Suprapubic skin (tissue), 4 donors: ENCODE results near the gene YOD1. TPM values are rescaled to one million over a fixed set of nuclear protein-coding genes. Genes with fewer than 3 reads are reported as not detected.

Experiments used
- DNase-seq, 2 donors: peaks; one replicate each; pipeline ENCODE4 v3.0.0-alpha.2; 2019; ENCODE audit warnings: low spot score in 2 of 2
- H3K27ac ChIP-seq: fragments of 200-600 bp; sonication (generic); one replicate; pipeline ENCODE4 v1.5.1; 2019
- H3K27me3 ChIP-seq: fragments of 200-600 bp; sonication (generic); one replicate; pipeline ENCODE4 v1.5.1; 2019
- H3K36me3 ChIP-seq: fragments of 200-600 bp; sonication (generic); one replicate; pipeline ENCODE4 v1.5.1; 2019
- H3K4me1 ChIP-seq: fragments of 200-600 bp; sonication (generic); one replicate; pipeline ENCODE4 v1.5.1; 2019
- H3K4me3 ChIP-seq: fragments of 200-600 bp; sonication (generic); one replicate; pipeline ENCODE4 v1.5.1; 2019; ENCODE audit warnings: mild to moderate bottlenecking
- H3K9me3 ChIP-seq: fragments of 200-600 bp; sonication (generic); one replicate; pipeline ENCODE4 v1.5.1; 2019
- CTCF ChIP-seq, 2 donors: fragments of 200-600 bp in 1 of 2; fragments of 450-650 bp in 1 of 2; sonication (generic) in 1 of 2; IDR thresholded peaks; one replicate each; pipeline ENCODE4 v1.5.1; 2016 to 2019; ENCODE audit warnings: antibody characterized with exemption in 2 of 2, mild to moderate bottlenecking in 1 of 2, moderate library complexity in 1 of 2
- EP300 ChIP-seq: sonication (generic); formaldehyde crosslinking; IDR thresholded peaks from one replicate; pipeline ENCODE4 v1.6.1; 2017; ENCODE audit warnings: antibody characterized with exemption
- POLR2A ChIP-seq, 2 donors: fragments of 450-650 bp; IDR thresholded peaks; one replicate each; pipeline ENCODE4 v1.6.1; 2017; ENCODE audit warnings: antibody characterized with exemption in 2 of 2, mild to moderate bottlenecking in 2 of 2, moderate library complexity in 2 of 2
- POLR2AphosphoS5 ChIP-seq, 3 donors: sonication (generic); formaldehyde crosslinking; IDR thresholded peaks; one replicate each; pipeline ENCODE4 v1.6.1; 2017; ENCODE audit warnings: antibody characterized with exemption in 3 of 3
- WGBS: methylation state at CpG from one replicate; pipeline ENCODE4 v1.1.5; 2018; 5-methylcytosine and 5-hydroxymethylcytosine counted together
- total RNA-seq, 4 donors: library from RNA; depleted of rRNA; stranded (reverse); fragments of >200 nt; gene quantifications; one replicate each; pipeline ENCODE4 v1.1.0, GENCODE V29; 2016

The YOD1 gene
- total RNA-seq, 4 donors from 2014 or later = 20.4 to 63.6 (median 42.8) TPM

GRCh38 chr1:207019161-207019560 is 31.8 kb downstream of the YOD1 start:
- peaks cover 66% of the 10 kb centered on the region for H3K4me1 ChIP-seq
- peak overlapping the region; percentile 93 for H3K27ac ChIP-seq
- TF ChIP-seq POLR2AphosphoS5 (IDR thresholded peaks at IDR 0.05) = no peak
- TF ChIP-seq CTCF (IDR thresholded peaks at IDR 0.05) = no peak
- TF ChIP-seq POLR2A (IDR thresholded peaks at IDR 0.05) = no peak
- no peak for TF ChIP-seq EP300

GRCh38 chr1:207018707-207019106 is 32.3 kb downstream of the YOD1 start:
- Histone ChIP-seq H3K9me3 (no peaks in the 10 kb centered on the region), H3K27ac (peak overlapping the region; percentile 93), H3K27me3 (no peaks in the 10 kb centered on the region), H3K4me1 (peaks cover 62% of the 10 kb centered on the region), H3K4me3 (no peak overlapping the region), H3K36me3 (no peaks in the 10 kb centered on the region)
- no peak for DNase-seq
- no peak for TF ChIP-seq EP300
- no peak for TF ChIP-seq CTCF (IDR thresholded peaks at IDR 0.05)
- no peak for TF ChIP-seq POLR2A (IDR thresholded peaks at IDR 0.05)
- TF ChIP-seq POLR2AphosphoS5 (IDR thresholded peaks at IDR 0.05) = no peak
- 90% methylated on average over 4 of the region's 4 CpGs for WGBS

More at GRCh38 chr1:207019161-207019560, 31.8 kb downstream of the YOD1 start:
- WGBS = 87% methylated on average over 2 of the region's 2 CpGs
- Histone ChIP-seq H3K4me3 (no peak overlapping the region), H3K9me3 (no peaks in the 10 kb centered on the region), H3K36me3 (no peaks in the 10 kb centered on the region), H3K27me3 (no peaks in the 10 kb centered on the region)
- no peak for DNase-seq

GRCh38 chr1:207017615-207018559 is 33.1 kb downstream of the YOD1 start:
- Histone ChIP-seq H3K27me3 (no peaks in the 10 kb centered on the region), H3K36me3 (no peaks in the 10 kb centered on the region), H3K4me3 (no peak overlapping the region), H3K27ac (peak overlapping the region; percentile 93), H3K9me3 (no peaks in the 10 kb centered on the region), H3K4me1 (peaks cover 53% of the 10 kb centered on the region)
- DNase-seq = no peak
- 50% methylated on average over 7 of the region's 7 CpGs for WGBS
- TF ChIP-seq POLR2AphosphoS5 (IDR thresholded peaks at IDR 0.05) (peak in 1 of 3 donors; percentile 36), POLR2A (IDR thresholded peaks at IDR 0.05) (no peak)

- Histone ChIP-seq H3K27me3 (no peaks in the 10 kb centered on the region), H3K9me3 (no peaks in the 10 kb centered on the region), H3K27ac (no peak overlapping the region), H3K36me3 (no peaks in the 10 kb centered on the region), H3K4me3 (no peak overlapping the region), H3K4me1 (peaks cover 32% of the 10 kb centered on the region)
- DNase-seq = no peak
- TF ChIP-seq POLR2A (IDR thresholded peaks at IDR 0.05) (no peak), CTCF (IDR thresholded peaks at IDR 0.05) (no peak), POLR2AphosphoS5 (IDR thresholded peaks at IDR 0.05) (no peak), EP300 (no peak)
- WGBS = 92% methylated on average over 3 of the region's 3 CpGs
Observed at GRCh38 chr1:207015791-207016190, 35.2 kb downstream of the YOD1 start.

- H3K27ac ChIP-seq = no peak overlapping the region
- H3K4me1 ChIP-seq = peaks cover 23% of the 10 kb centered on the region
- H3K4me3 ChIP-seq = no peak overlapping the region
- TF ChIP-seq CTCF (IDR thresholded peaks at IDR 0.05) = no peak
- no peak for TF ChIP-seq EP300
- TF ChIP-seq POLR2A (IDR thresholded peaks at IDR 0.05) = no peak
- no peak for TF ChIP-seq POLR2AphosphoS5 (IDR thresholded peaks at IDR 0.05)
- no peak for DNase-seq
- no peaks in the 10 kb centered on the region for H3K36me3 ChIP-seq
- no peaks in the 10 kb centered on the region for H3K27me3 ChIP-seq
- WGBS = 87% methylated on average over 3 of the region's 3 CpGs
- H3K9me3 ChIP-seq = no peaks in the 10 kb centered on the region
Observed at GRCh38 chr1:207014728-207015127, 36.3 kb downstream of the YOD1 start.
